ENCODE data around the gene WDR62.

WDR62 gene

GRCh38 chr19:36142496-36142895, 87.8 kb downstream of the WDR62 start:
- no peak for DNase-seq

- DNase-seq = no peak
These were observed 89.9 kb downstream of the WDR62 start for GRCh38 chr19:36144624-36145023.

- DNase-seq = no peak
These were observed 95.1 kb downstream of the WDR62 start for GRCh38 chr19:36149673-36150406.

- DNase-seq = no peak
These were observed 95.9 kb downstream of the WDR62 start for GRCh38 chr19:36150586-36150985.

GRCh38 chr19:36151144-36152018, 96.7 kb downstream of the WDR62 start:
- no peak for DNase-seq

GRCh38 chr19:36152019-36152351, 97.3 kb downstream of the WDR62 start:
- DNase-seq = no peak

GRCh38 chr19:36152352-36153091, 97.8 kb downstream of the WDR62 start, which contains the start of gene COX7A1:
COX7A1 (minus strand) TSS chr19:36152447; CDS start chr19:36152407, 40 bp downstream.
- DNase-seq = no peak

- DNase-seq = no peak
These were observed 98.4 kb downstream of the WDR62 start for GRCh38 chr19:36153126-36153525.

Data from NCI-H146 (cell line).